OCI-LY7 (cell line): ENCODE data around the gene AMPD3. TPM values are rescaled to one million over a fixed set of nuclear protein-coding genes. Genes with fewer than 3 reads are reported as not detected.

Source experiments
- BruUV-seq: library from RNA; stranded (reverse); fragments of 400-500 nt; replicated peaks from 2 replicates; lab custom pipeline; 2021; lab: Mats Ljungman, UMichigan
- CTCF ChIA-PET: fragments of 300-600 bp; sonication (Branson Sonifier 250); formaldehyde crosslinking; loops from one replicate; lab custom pipeline; 2022; ENCODE audit warnings: antibody characterized with exemption; ENCODE audit not compliant: unreplicated experiment; lab: Charles Lee
- POLR2A ChIA-PET: fragments of 300-600 bp; sonication (Branson Sonifier 250); formaldehyde crosslinking; loops from one replicate; lab custom pipeline; 2022; ENCODE audit warnings: antibody characterized with exemption; lab: Charles Lee
- DNase-seq: peaks from one replicate; pipeline ENCODE4 v3.0.0-alpha.2; 2015; ENCODE audit warnings: low spot score
- H2AFZ ChIP-seq: fragments of 200-600 bp; sonication (generic), shearing (Covaris generic); 2 replicates; pipeline ENCODE4 v1.6.1; 2014; ENCODE audit warnings: mild to moderate bottlenecking, antibody characterized with exemption, low read length, moderate library complexity
- H3K27ac ChIP-seq: fragments of 200-600 bp; sonication (generic); 2 replicates; pipeline ENCODE4 v1.5.1; 2014; ENCODE audit warnings: mixed run types, low read depth, mild to moderate bottlenecking, moderate library complexity, low read length, inconsistent platforms; ENCODE audit not compliant: poor library complexity, severe bottlenecking
- H3K36me3 ChIP-seq: fragments of 200-600 bp; sonication (generic); 2 replicates; pipeline ENCODE4 v1.6.1; 2014; ENCODE audit warnings: mild to moderate bottlenecking, antibody characterized with exemption, low read length, moderate library complexity, mixed read lengths; ENCODE audit not compliant: insufficient read depth
- H3K4me1 ChIP-seq: fragments of 200-600 bp; sonication (generic); 2 replicates; pipeline ENCODE4 v1.5.1; 2014; ENCODE audit warnings: mild to moderate bottlenecking, low read length; ENCODE audit not compliant: insufficient read depth, poor library complexity, severe bottlenecking
- H3K4me2 ChIP-seq: fragments of 200-600 bp; sonication (generic); 2 replicates; pipeline ENCODE4 v1.6.1; 2014; ENCODE audit warnings: mild to moderate bottlenecking, low read length
- H3K4me3 ChIP-seq: fragments of 200-600 bp; sonication (generic); 2 replicates; pipeline ENCODE4 v1.5.1; 2014; ENCODE audit warnings: mild to moderate bottlenecking, low read depth, low read length; ENCODE audit not compliant: poor library complexity, severe bottlenecking
- H3K79me2 ChIP-seq: fragments of 200-600 bp; sonication (generic); 2 replicates; pipeline ENCODE4 v1.6.1; 2016; ENCODE audit warnings: low read depth, mild to moderate bottlenecking, low read length, moderate library complexity, mixed read lengths; ENCODE audit not compliant: insufficient read depth
- H3K9me2 ChIP-seq: fragments of 200-600 bp; sonication (generic); 2 replicates; pipeline ENCODE4 v1.6.1; 2016; ENCODE audit warnings: mild to moderate bottlenecking, low read length, mixed read lengths; ENCODE audit not compliant: insufficient read depth
- H3K9me3 ChIP-seq: fragments of 200-600 bp; sonication (generic); 2 replicates; pipeline ENCODE4 v1.6.1; 2014; ENCODE audit warnings: mild to moderate bottlenecking, mixed run types, low read length, mixed read lengths
- H4K20me1 ChIP-seq: fragments of 200-600 bp; sonication (generic); 2 replicates; pipeline ENCODE4 v1.6.1; 2014; ENCODE audit warnings: mild to moderate bottlenecking, antibody characterized with exemption, low read length, moderate library complexity, mixed read lengths; ENCODE audit not compliant: insufficient read depth
- CTCF ChIP-seq: fragments of 200-600 bp; sonication (generic); conservative IDR thresholded peaks from 2 replicates; pipeline ENCODE4 v1.5.1; 2014; ENCODE audit warnings: mild to moderate bottlenecking, antibody characterized with exemption, low read length, moderate library complexity, mixed read lengths
- EZH2phosphoT487 ChIP-seq: fragments of 200-600 bp; sonication (generic); IDR thresholded peaks from 2 replicates; pipeline ENCODE4 v1.6.1; 2018; ENCODE audit warnings: low read depth, borderline replicate concordance, mild to moderate bottlenecking, mixed run types, antibody characterized with exemption, low read length, moderate library complexity, mixed read lengths
- intact Hi-C: fragments of 100-400 bp; cut with micrococcal nuclease; formaldehyde crosslinking; loops from one replicate; pipeline ENCODE4 v1.10.0; 2022; ENCODE audit not compliant: unreplicated experiment
- total RNA-seq, 2 experiments: library from RNA; depleted of rRNA in 1 of 2; stranded (reverse); fragments of >200 nt in 1 of 2; shearing (Covaris generic) in 1 of 2; gene quantifications; 2 replicates each; pipeline ENCODE4 v1.2.3, GENCODE V29; 2014 to 2022

The AMPD3 gene
- total RNA-seq, 2 experiments from 2014 or later = 13.5 to 25.6 TPM

- BruUV-seq = no TSS peak
- Histone ChIP-seq H3K4me3 (no peak overlapping the region), H3K9me2 (no peaks in the 10 kb centered on the region), H3K4me1 (peaks cover 1% of the 10 kb centered on the region), H4K20me1 (peaks cover 3% of the 10 kb centered on the region; the same call in 1 of the 2 replicates), H3K36me3 (peaks cover 91% of the 10 kb centered on the region), H3K9me3 (no peaks in the 10 kb centered on the region), H3K4me2 (no peak overlapping the region), H3K79me2 (no peaks in the 10 kb centered on the region), H3K27ac (no peak overlapping the region), H2AFZ (no peak overlapping the region)
- ChIA-PET CTCF (interaction anchor here (0.6 kb wide), 1 partner anchor 17 kb away, joined by 3 read pairs; no protein-coding TSS in a partner anchor), POLR2A (interaction anchor here (0.9 to 1.5 kb wide), 2 partner anchors 26 to 67 kb away, joined by 3 to 4 read pairs; no protein-coding TSS in a partner anchor)
- TF ChIP-seq CTCF (no peak), EZH2phosphoT487 (no peak)
- intact Hi-C loops = no loop called here
- no peak for DNase-seq
Observed at GRCh38 chr11:10480760-10481159, 25.7 kb downstream of the AMPD3 start.

- Histone ChIP-seq H3K4me2 (no peak overlapping the region), H4K20me1 (peaks cover 3% of the 10 kb centered on the region; the same call in 1 of the 2 replicates), H3K9me3 (no peaks in the 10 kb centered on the region), H3K9me2 (no peaks in the 10 kb centered on the region), H3K4me3 (no peak overlapping the region), H3K4me1 (peaks cover 4% of the 10 kb centered on the region), H3K27ac (no peak overlapping the region), H3K36me3 (peaks cover 91% of the 10 kb centered on the region), H2AFZ (no peak overlapping the region), H3K79me2 (no peaks in the 10 kb centered on the region)
- TF ChIP-seq EZH2phosphoT487 (no peak), CTCF (no peak)
- BruUV-seq = no TSS peak
- intact Hi-C loops = no loop called here
- POLR2A ChIA-PET = interaction anchor here (1.2 kb wide), 1 partner anchor 68 kb away, joined by 3 read pairs; no protein-coding TSS in a partner anchor
- no peak for DNase-seq
- CTCF ChIA-PET = interaction anchor here (0.6 kb wide), 1 partner anchor 16 kb away, joined by 3 read pairs; no protein-coding TSS in a partner anchor
Observed at GRCh38 chr11:10481560-10482349, 26.7 kb downstream of the AMPD3 start.

GRCh38 chr11:10483174-10483573, 28.1 kb downstream of the AMPD3 start:
- H3K4me2 ChIP-seq = no peak overlapping the region
- no peak overlapping the region for H3K27ac ChIP-seq
- BruUV-seq = no TSS peak
- peaks cover 90% of the 10 kb centered on the region for H3K36me3 ChIP-seq
- intact Hi-C loops = no loop called here
- peaks cover 3% of the 10 kb centered on the region; the same call in 1 of the 2 replicates for H4K20me1 ChIP-seq
- DNase-seq = no peak
- no peak for TF ChIP-seq EZH2phosphoT487
- TF ChIP-seq CTCF = no peak
- H3K4me1 ChIP-seq = peaks cover 6% of the 10 kb centered on the region
- no peaks in the 10 kb centered on the region for H3K9me2 ChIP-seq
- H3K9me3 ChIP-seq = no peaks in the 10 kb centered on the region
- H3K4me3 ChIP-seq = no peak overlapping the region
- H3K79me2 ChIP-seq = no peaks in the 10 kb centered on the region
- ChIA-PET CTCF (no interaction called here), POLR2A (no interaction called here)
- no peak overlapping the region for H2AFZ ChIP-seq
